Measurements from ENCODE around the gene COG4.

GRCh38 chr16:70572926-70573270 lies 49.5 kb upstream of the COG4 start:
- TF ChIP-seq CTCF (IDR thresholded peaks at IDR 0.05): no peak
- TF ChIP-seq ZFX (IDR thresholded peaks at IDR 0.05; ENCODE audit: borderline replicate concordance): no peak

Measured in 22Rv1 (cell line).